ENCODE data around the gene PRDM5. TPM values are rescaled to one million over a fixed set of nuclear protein-coding genes. Genes with fewer than 3 reads are reported as not detected.

Gene PRDM5
- total RNA-seq, 1 donor from 2014 or later, result 6.5 TPM

DNA sequence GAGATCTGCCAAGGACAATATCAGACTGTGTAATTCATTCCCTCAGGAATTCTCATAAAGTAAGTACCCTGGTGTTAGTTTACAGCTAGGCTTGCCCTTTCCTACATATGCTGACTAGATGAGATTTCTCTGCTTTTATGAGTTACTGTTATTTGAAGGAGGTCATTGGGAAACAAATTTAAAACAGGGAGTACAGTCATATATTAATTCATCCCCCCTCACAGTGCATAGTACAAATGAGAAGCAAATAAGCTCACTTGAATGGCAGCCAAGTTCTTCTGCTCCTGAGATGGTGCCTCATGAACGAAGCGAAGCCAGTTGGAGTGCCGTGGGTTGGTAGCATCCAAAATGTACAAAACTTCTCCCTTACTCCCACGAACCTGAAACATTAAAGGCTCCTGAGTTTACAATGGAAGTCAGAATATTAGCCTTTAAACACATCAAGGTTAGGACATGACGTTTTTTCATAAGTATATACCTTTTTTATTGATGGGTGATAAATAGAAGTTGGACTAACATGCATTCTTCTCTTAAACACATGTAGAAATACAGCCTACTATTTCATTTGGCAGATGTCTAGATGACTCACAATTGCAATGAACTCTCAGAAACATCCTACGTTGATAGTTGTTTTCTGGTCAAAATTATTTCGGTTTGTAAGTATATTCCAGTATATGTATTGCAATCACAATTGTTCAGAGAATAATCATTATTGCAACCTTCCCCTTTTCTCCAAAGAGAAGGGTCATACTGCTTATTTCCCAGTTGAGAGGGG, 69.2 kb downstream of the PRDM5 start:
- FAIRE-seq (peak; percentile 78), DNase-seq (ENCODE audit: low read depth) (peak; percentile 55)
- H2AFZ ChIP-seq (ENCODE audit: low read depth, low read length), result no peak overlapping the region
- Mint-ChIP-seq H3K36me3 (ENCODE audit: low read depth, unreplicated experiment) (no peaks in the 10 kb centered on the region), H3K4me1 (ENCODE audit: low read depth, unreplicated experiment) (peaks cover 4% of the 10 kb centered on the region), H3K27me3 (ENCODE audit: low read depth, unreplicated experiment) (no peaks in the 10 kb centered on the region), H3K27ac (ENCODE audit: unreplicated experiment) (no peak overlapping the region), H3K4me3 (ENCODE audit: unreplicated experiment) (no peak overlapping the region), H3K9me3 (ENCODE audit: unreplicated experiment) (no peaks in the 10 kb centered on the region)
- H3K79me2 ChIP-seq (ENCODE audit: insufficient read depth, low read length), result no peaks in the 10 kb centered on the region
- no peak overlapping the region for H3K4me2 ChIP-seq (ENCODE audit: low read length)
- H3K9me3 ChIP-seq (ENCODE audit: insufficient read depth, low read depth, low read length), result no peaks in the 10 kb centered on the region
- no peak overlapping the region for H3K27ac ChIP-seq (ENCODE audit: low read depth, low read length)
- TF ChIP-seq EZH2 (IDR thresholded peaks at IDR 0.05; ENCODE audit: insufficient read depth, low read length), result no peak
- TF ChIP-seq, protein P1, sequence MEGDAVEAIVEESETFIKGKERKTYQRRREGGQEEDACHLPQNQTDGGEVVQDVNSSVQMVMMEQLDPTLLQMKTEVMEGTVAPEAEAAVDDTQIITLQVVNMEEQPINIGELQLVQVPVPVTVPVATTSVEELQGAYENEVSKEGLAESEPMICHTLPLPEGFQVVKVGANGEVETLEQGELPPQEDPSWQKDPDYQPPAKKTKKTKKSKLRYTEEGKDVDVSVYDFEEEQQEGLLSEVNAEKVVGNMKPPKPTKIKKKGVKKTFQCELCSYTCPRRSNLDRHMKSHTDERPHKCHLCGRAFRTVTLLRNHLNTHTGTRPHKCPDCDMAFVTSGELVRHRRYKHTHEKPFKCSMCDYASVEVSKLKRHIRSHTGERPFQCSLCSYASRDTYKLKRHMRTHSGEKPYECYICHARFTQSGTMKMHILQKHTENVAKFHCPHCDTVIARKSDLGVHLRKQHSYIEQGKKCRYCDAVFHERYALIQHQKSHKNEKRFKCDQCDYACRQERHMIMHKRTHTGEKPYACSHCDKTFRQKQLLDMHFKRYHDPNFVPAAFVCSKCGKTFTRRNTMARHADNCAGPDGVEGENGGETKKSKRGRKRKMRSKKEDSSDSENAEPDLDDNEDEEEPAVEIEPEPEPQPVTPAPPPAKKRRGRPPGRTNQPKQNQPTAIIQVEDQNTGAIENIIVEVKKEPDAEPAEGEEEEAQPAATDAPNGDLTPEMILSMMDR (IDR thresholded peaks at IDR 0.05; ENCODE audit: insufficient read depth, low read depth, low read length), result no peak
- H3K27me3 ChIP-seq (ENCODE audit: insufficient read depth, low read length), result no peaks in the 10 kb centered on the region
- H3K4me3 ChIP-seq (ENCODE audit: insufficient read depth, low read depth, low read length), result no peak overlapping the region
- no peak overlapping the region for H3K9ac ChIP-seq (ENCODE audit: low read length)
- no peaks in the 10 kb centered on the region for H3K4me1 ChIP-seq (ENCODE audit: insufficient read depth, low read length)
- no peaks in the 10 kb centered on the region for H4K20me1 ChIP-seq (ENCODE audit: insufficient read depth, low read length)
- no peaks in the 10 kb centered on the region for H3K36me3 ChIP-seq (ENCODE audit: insufficient read depth, low read length)

DNA sequence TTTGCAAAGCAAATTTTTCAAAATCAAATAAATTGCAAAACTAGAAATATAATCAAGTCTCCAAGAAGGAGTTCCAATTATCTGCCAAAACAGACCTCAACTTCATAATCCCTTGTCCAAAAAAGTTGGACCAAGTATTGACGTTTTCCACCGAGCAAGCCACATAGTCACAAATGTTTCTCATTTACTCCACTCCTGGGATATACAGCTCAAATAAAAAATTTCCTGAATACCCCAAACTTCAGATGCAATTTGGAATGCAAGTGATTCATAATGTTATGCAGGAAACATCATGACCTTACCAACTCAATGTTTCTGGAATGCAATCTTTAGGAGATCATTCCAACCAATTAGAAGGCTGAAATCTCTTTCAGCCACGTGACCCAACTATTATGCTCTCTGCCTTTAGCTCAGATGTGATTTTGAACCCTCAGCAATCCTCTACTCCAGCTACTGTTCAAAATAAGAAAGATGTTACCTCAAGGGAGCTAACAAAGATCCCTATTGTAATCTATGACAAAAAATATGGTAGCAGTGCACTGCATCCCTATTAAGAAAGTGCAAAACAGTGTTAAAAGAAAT, 72.4 kb downstream of the PRDM5 start:
- Histone ChIP-seq H2AFZ (ENCODE audit: low read depth, low read length) (no peak overlapping the region), H3K9me3 (ENCODE audit: insufficient read depth, low read depth, low read length) (no peaks in the 10 kb centered on the region), H3K79me2 (ENCODE audit: insufficient read depth, low read length) (no peaks in the 10 kb centered on the region), H3K27ac (ENCODE audit: low read depth, low read length) (peak overlapping the region; percentile 14), H3K36me3 (ENCODE audit: insufficient read depth, low read length) (no peaks in the 10 kb centered on the region), H3K9ac (ENCODE audit: low read length) (no peak overlapping the region), H3K4me1 (ENCODE audit: insufficient read depth, low read length) (no peaks in the 10 kb centered on the region), H3K4me3 (ENCODE audit: insufficient read depth, low read depth, low read length) (no peak overlapping the region), H3K4me2 (ENCODE audit: low read length) (peak overlapping the region; percentile 45), H4K20me1 (ENCODE audit: insufficient read depth, low read length) (no peaks in the 10 kb centered on the region), H3K27me3 (ENCODE audit: insufficient read depth, low read length) (no peaks in the 10 kb centered on the region)
- DNase-seq (ENCODE audit: low read depth) (peak; percentile 71), FAIRE-seq (peak; percentile 96)
- H3K9me3 Mint-ChIP-seq (ENCODE audit: unreplicated experiment), result no peaks in the 10 kb centered on the region
- no peak overlapping the region for H3K27ac Mint-ChIP-seq (ENCODE audit: unreplicated experiment)
- H3K36me3 Mint-ChIP-seq (ENCODE audit: low read depth, unreplicated experiment), result no peaks in the 10 kb centered on the region
- TF ChIP-seq, protein P1 (IDR thresholded peaks at IDR 0.05; ENCODE audit: insufficient read depth, low read depth, low read length), result no peak
- no peak for TF ChIP-seq EZH2 (IDR thresholded peaks at IDR 0.05; ENCODE audit: insufficient read depth, low read length)
- H3K27me3 Mint-ChIP-seq (ENCODE audit: low read depth, unreplicated experiment), result no peaks in the 10 kb centered on the region
- peaks cover 4% of the 10 kb centered on the region for H3K4me1 Mint-ChIP-seq (ENCODE audit: low read depth, unreplicated experiment)
- H3K4me3 Mint-ChIP-seq (ENCODE audit: unreplicated experiment), result no peak overlapping the region
